ENCODE results near the gene SARDH.

Gene SARDH

DNA sequence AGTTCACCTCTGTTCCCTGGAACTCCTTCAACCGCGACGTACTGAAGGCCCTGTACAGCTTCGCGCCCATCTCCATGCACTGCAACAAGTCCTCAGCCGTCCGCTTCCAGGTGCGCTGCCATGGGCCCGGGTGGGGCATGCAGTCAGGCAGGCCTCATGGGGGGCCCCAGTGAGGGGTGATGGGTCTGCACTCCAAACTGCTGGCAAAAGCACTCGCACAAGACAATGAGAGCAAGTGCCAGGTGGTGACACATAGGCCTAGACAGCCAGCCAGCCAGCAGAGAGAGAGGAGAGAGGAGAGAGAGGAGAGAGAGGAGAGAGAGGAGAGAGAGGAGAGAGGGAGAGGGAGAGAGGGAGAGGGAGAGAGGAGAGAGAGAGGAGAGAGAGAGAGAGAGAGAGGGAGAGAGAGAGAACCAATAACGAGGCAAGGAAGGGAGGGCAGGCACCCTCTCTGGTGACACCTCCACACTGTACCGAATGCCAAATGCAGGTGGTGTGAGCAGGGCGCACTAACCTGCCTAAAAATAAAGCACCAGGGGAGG is 81.0 kb downstream of the SARDH start:
- no peak overlapping the region for H2AFZ ChIP-seq (ENCODE audit: low read depth)
- H3K4me1 ChIP-seq (ENCODE audit: low read depth, poor library complexity, severe bottlenecking) = no peaks in the 10 kb centered on the region
- H3K79me2 ChIP-seq (ENCODE audit: insufficient read depth, low read depth) = no peaks in the 10 kb centered on the region
- no peaks in the 10 kb centered on the region for H4K20me1 ChIP-seq (ENCODE audit: insufficient read depth)
- TF ChIP-seq, protein P1, sequence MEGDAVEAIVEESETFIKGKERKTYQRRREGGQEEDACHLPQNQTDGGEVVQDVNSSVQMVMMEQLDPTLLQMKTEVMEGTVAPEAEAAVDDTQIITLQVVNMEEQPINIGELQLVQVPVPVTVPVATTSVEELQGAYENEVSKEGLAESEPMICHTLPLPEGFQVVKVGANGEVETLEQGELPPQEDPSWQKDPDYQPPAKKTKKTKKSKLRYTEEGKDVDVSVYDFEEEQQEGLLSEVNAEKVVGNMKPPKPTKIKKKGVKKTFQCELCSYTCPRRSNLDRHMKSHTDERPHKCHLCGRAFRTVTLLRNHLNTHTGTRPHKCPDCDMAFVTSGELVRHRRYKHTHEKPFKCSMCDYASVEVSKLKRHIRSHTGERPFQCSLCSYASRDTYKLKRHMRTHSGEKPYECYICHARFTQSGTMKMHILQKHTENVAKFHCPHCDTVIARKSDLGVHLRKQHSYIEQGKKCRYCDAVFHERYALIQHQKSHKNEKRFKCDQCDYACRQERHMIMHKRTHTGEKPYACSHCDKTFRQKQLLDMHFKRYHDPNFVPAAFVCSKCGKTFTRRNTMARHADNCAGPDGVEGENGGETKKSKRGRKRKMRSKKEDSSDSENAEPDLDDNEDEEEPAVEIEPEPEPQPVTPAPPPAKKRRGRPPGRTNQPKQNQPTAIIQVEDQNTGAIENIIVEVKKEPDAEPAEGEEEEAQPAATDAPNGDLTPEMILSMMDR (conservative IDR thresholded peaks at IDR 0.05; ENCODE audit: low read depth, low read length) = no peak
- no peak overlapping the region for H3K4me3 ChIP-seq (IDR thresholded peaks at IDR 0.05; ENCODE audit: insufficient read depth, low read depth, low read length)
- no peaks in the 10 kb centered on the region for H3K36me3 ChIP-seq (ENCODE audit: insufficient read depth)
- no peak overlapping the region for H3K4me2 ChIP-seq
- peaks cover 82% of the 10 kb centered on the region for H3K27me3 ChIP-seq (ENCODE audit: insufficient read depth, low read depth)
- H3K9ac ChIP-seq = no peak overlapping the region
- H3K27ac ChIP-seq = no peak overlapping the region

DNA sequence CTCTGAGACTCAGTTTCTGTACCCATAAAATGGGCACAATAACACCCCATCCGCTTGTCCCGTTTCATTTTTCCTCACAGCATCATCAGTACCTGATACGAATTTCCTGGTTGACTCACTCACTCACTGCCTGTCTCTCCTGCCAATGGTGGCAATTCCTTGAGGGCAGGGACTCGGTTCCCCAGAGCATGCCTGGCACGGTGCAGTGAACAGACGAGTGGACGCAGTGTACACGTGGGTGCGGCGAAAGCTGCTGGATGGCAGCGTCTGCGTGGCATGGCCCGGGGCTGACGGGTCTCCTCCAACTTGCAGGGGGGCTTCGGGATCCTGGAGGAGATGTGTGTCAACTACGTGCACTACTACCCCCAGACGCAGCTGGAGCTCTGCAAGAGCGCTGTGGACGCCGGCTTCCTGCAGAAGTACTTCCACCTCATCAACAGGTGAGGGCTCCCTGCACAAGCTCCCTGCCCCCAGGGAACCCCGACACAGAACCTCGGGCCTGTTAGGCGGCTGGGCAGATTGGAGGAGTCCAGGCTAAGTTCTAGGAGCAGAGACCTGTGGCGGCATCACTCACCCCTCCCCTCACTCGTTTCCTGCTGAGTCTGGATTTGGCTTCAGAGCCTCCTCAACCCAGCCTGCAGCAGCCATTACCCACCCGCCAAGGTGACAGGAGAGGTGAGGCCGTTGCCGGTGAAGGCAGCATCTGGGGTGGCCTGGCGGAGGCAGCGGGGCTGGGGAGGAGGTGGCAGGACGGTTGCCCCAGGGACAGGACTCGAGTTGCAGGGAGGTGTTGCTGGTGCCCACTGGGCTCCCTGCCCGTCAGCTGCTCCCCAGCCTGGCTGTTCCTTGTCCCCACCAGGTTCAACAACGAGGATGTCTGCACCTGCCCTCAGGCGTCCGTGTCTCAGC is 81.7 kb downstream of the SARDH start:
- Histone ChIP-seq H3K27me3 (ENCODE audit: insufficient read depth, low read depth) (peaks cover 80% of the 10 kb centered on the region), H3K4me3 (IDR thresholded peaks at IDR 0.05; ENCODE audit: insufficient read depth, low read depth, low read length) (no peak overlapping the region), H3K4me1 (ENCODE audit: low read depth, poor library complexity, severe bottlenecking) (no peaks in the 10 kb centered on the region), H4K20me1 (ENCODE audit: insufficient read depth) (no peaks in the 10 kb centered on the region), H3K9ac (no peak overlapping the region), H3K36me3 (ENCODE audit: insufficient read depth) (no peaks in the 10 kb centered on the region), H3K79me2 (ENCODE audit: insufficient read depth, low read depth) (no peaks in the 10 kb centered on the region), H3K4me2 (no peak overlapping the region), H3K27ac (no peak overlapping the region), H2AFZ (ENCODE audit: low read depth) (no peak overlapping the region)
- TF ChIP-seq, protein P1 (conservative IDR thresholded peaks at IDR 0.05; ENCODE audit: low read depth, low read length) = no peak

DNA sequence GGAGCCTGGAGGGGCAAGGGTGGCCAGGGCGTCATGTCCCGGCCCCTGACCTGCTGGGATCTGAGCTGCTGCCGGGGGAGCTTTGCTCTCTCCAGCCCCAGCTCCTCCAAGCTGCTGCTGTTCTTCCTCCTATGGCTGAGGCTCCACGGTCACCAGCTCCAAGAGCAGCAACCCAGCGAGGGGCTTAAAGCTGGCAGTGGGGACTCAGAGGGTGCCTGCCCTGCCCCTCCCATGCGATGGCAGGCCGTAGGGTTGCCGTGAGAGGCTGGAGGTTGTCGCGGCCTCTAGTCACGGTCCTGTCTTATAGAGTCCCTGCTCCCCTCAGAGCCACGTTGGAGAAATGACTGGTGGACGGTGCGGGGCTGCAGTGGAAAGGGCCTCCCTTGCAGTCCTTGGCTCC is 82.5 kb downstream of the SARDH start:
- Histone ChIP-seq H3K4me3 (IDR thresholded peaks at IDR 0.05; ENCODE audit: insufficient read depth, low read depth, low read length) (no peak overlapping the region), H3K36me3 (ENCODE audit: insufficient read depth) (no peaks in the 10 kb centered on the region), H2AFZ (ENCODE audit: low read depth) (no peak overlapping the region), H3K9ac (no peak overlapping the region), H3K4me2 (no peak overlapping the region), H4K20me1 (ENCODE audit: insufficient read depth) (no peaks in the 10 kb centered on the region), H3K27ac (no peak overlapping the region), H3K4me1 (ENCODE audit: low read depth, poor library complexity, severe bottlenecking) (no peaks in the 10 kb centered on the region), H3K79me2 (ENCODE audit: insufficient read depth, low read depth) (no peaks in the 10 kb centered on the region), H3K27me3 (ENCODE audit: insufficient read depth, low read depth) (peaks cover 80% of the 10 kb centered on the region)
- TF ChIP-seq, protein P1 (conservative IDR thresholded peaks at IDR 0.05; ENCODE audit: low read depth, low read length) = no peak

DNA sequence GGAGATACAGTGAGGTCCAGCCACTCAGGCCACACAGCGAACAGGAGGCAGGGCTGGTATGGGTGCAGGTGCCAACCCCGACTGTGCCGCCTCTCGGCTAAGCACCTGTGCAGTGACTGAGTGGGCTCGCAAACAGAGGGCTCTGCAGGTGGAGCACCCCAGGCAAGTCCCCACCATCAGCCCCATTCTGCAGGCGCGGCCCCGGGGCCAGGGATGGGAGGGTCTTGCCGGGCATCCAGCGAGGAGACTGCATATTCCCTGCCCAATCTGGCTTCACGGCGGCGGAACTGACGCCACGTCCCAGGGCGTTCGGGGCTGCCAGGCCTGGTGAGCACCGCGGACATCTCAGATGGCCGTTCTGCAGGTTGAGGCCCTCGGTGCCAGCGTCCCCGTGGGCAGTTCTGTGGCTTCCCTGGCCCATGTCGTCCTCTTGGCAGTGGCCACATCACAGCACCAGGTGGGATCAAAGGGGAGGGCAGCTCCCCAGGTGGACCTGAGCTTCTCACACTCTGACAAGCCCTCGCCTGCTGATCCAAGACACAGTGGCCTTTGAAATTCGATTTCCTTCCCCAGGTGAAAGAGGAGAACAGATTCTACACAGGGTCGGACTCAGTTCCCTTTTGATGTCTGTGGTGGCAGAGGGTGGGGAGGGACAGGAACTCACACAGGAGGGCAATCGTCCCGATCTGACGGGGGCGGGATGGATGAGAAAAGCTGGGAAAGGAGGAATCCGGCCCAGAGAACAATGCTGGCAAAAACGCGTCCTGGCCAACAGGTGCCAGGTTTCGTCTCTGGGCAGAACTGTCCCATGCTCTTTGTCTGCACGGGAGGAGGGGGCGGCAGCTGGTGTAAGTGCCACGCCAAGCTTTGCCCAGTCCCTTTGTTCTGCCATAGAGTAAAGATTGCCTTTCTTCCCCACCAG is 83.2 kb downstream of the SARDH start:
- Histone ChIP-seq H3K4me2 (no peak overlapping the region), H3K9ac (no peak overlapping the region), H3K79me2 (ENCODE audit: insufficient read depth, low read depth) (no peaks in the 10 kb centered on the region), H3K27ac (no peak overlapping the region), H3K27me3 (ENCODE audit: insufficient read depth, low read depth) (peaks cover 81% of the 10 kb centered on the region), H3K4me3 (IDR thresholded peaks at IDR 0.05; ENCODE audit: insufficient read depth, low read depth, low read length) (no peak overlapping the region), H3K36me3 (ENCODE audit: insufficient read depth) (no peaks in the 10 kb centered on the region), H2AFZ (ENCODE audit: low read depth) (no peak overlapping the region), H4K20me1 (ENCODE audit: insufficient read depth) (no peaks in the 10 kb centered on the region), H3K4me1 (ENCODE audit: low read depth, poor library complexity, severe bottlenecking) (no peaks in the 10 kb centered on the region)
- TF ChIP-seq, protein P1 (conservative IDR thresholded peaks at IDR 0.05; ENCODE audit: low read depth, low read length) = no peak

Data from KMS-11 (cell line).